ENCODE results near the gene RGS6.

Gene RGS6

DNA sequence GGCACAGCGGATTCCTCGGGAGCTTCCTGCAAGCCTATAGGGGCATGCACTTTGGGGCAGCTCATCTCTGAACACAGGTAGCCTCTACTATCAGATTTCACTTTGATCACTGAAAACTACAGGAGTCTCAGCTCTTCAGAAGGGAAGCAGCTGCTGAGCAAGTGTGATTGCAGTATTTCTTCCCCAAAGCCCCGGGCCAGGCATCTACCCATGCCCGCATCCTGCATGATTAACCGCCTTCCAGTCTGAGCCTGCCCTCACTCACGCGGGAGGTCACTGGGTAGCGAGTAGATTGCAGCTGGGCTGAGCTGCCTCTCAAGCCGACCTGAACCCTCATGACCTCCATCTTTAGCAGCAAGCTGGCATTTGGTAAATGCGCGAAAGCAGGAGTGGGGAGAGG lies 627.0 kb downstream of the RGS6 start:
- no peaks in the 10 kb centered on the region for H3K79me2 ChIP-seq (ENCODE audit: control insufficient read depth, insufficient read depth, low read length, unreplicated experiment)
- no peak overlapping the region for H3K4me3 ChIP-seq (ENCODE audit: low read depth, low read length)
- peaks cover 6% of the 10 kb centered on the region for H3K4me1 ChIP-seq (ENCODE audit: control insufficient read depth, insufficient read depth, low read length, unreplicated experiment)
- no peaks in the 10 kb centered on the region for H3K36me3 ChIP-seq (ENCODE audit: insufficient read depth, low read length)
- no peak overlapping the region for H2AFZ ChIP-seq (ENCODE audit: low read length, unreplicated experiment)
- H3K27me3 ChIP-seq (ENCODE audit: insufficient read depth, low read length) = no peaks in the 10 kb centered on the region; the same call in 1 of the 2 replicates
- H3K27ac ChIP-seq (ENCODE audit: low read depth, low read length) = no peak overlapping the region

DNA sequence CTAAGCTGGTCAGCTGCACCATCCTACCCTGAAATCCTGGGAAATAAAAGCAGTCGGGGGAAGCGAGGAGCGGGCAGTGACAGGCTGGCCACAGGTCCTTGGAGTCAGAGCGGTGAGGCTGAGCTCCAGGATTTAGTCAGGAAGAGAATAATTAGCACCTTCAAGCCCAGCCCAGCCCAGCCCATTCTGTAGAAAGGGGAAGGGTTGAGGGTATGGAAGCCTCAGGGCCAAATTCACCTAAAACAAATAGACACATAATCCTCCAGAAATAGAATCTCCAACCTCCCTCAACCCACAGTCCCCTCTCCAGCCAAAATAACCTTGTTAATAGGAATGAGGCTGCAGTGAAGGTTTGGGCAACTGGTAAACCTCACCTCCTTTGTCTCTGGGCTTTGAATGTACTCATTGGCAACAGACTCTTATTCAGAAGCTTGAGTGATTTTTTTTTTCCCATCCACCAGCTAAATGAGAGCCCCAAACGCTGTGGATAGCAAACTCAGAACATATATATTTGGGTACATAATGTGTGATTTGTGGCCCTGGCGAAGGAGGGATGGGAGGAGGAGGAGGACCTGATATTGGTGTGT lies 627.5 kb downstream of the RGS6 start:
- H3K27ac ChIP-seq (ENCODE audit: low read depth, low read length) = no peak overlapping the region
- H3K4me1 ChIP-seq (ENCODE audit: control insufficient read depth, insufficient read depth, low read length, unreplicated experiment) = peaks cover 6% of the 10 kb centered on the region
- no peak overlapping the region for H2AFZ ChIP-seq (ENCODE audit: low read length, unreplicated experiment)
- no peak overlapping the region for H3K4me3 ChIP-seq (ENCODE audit: low read depth, low read length)
- no peaks in the 10 kb centered on the region for H3K27me3 ChIP-seq (ENCODE audit: insufficient read depth, low read length)
- no peaks in the 10 kb centered on the region for H3K79me2 ChIP-seq (ENCODE audit: control insufficient read depth, insufficient read depth, low read length, unreplicated experiment)
- H3K36me3 ChIP-seq (ENCODE audit: insufficient read depth, low read length) = no peaks in the 10 kb centered on the region

DNA sequence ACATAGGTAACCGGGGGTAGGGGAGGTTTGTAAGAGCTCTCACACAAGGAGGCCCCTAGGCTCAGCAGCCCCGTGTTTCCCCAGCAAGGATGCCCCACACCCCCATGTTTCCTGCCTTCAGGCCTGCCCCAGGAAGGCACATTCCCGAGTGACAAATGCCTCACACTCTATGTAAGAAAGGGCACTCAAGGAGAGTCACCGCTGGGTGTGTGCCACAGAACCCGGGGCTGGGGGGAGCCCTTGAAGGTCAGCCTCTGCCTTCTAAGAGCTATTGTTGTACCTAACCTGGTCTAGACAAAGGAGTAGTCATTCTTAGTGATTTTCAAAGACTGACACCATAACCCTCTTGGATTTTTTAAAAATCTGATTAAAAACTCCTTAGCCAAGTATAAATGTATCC lies 628.1 kb downstream of the RGS6 start:
- Histone ChIP-seq H3K27ac (ENCODE audit: low read depth, low read length) (no peak overlapping the region), H3K27me3 (ENCODE audit: insufficient read depth, low read length) (no peaks in the 10 kb centered on the region), H3K4me3 (ENCODE audit: low read depth, low read length) (no peak overlapping the region), H3K4me1 (ENCODE audit: control insufficient read depth, insufficient read depth, low read length, unreplicated experiment) (peaks cover 6% of the 10 kb centered on the region), H3K36me3 (ENCODE audit: insufficient read depth, low read length) (no peaks in the 10 kb centered on the region), H3K79me2 (ENCODE audit: control insufficient read depth, insufficient read depth, low read length, unreplicated experiment) (no peaks in the 10 kb centered on the region), H2AFZ (ENCODE audit: low read length, unreplicated experiment) (no peak overlapping the region)

GRCh38 chr14:72560889-72561493 lies 628.8 kb downstream of the RGS6 start:
- H3K36me3 ChIP-seq (ENCODE audit: insufficient read depth, low read length) = no peaks in the 10 kb centered on the region
- H3K79me2 ChIP-seq (ENCODE audit: control insufficient read depth, insufficient read depth, low read length, unreplicated experiment) = no peaks in the 10 kb centered on the region
- peaks cover 6% of the 10 kb centered on the region for H3K4me1 ChIP-seq (ENCODE audit: control insufficient read depth, insufficient read depth, low read length, unreplicated experiment)
- no peak overlapping the region for H3K4me3 ChIP-seq (ENCODE audit: low read depth, low read length)
- H3K27me3 ChIP-seq (ENCODE audit: insufficient read depth, low read length) = no peaks in the 10 kb centered on the region
- H3K27ac ChIP-seq (ENCODE audit: low read depth, low read length) = no peak overlapping the region
- no peak overlapping the region for H2AFZ ChIP-seq (ENCODE audit: low read length, unreplicated experiment)

GRCh38 chr14:72562300-72562699 lies 630.1 kb downstream of the RGS6 start:
- Histone ChIP-seq H3K27me3 (ENCODE audit: insufficient read depth, low read length) (no peaks in the 10 kb centered on the region), H2AFZ (ENCODE audit: low read length, unreplicated experiment) (no peak overlapping the region), H3K4me3 (ENCODE audit: low read depth, low read length) (no peak overlapping the region), H3K27ac (ENCODE audit: low read depth, low read length) (no peak overlapping the region), H3K4me1 (ENCODE audit: control insufficient read depth, insufficient read depth, low read length, unreplicated experiment) (peaks cover 6% of the 10 kb centered on the region), H3K79me2 (ENCODE audit: control insufficient read depth, insufficient read depth, low read length, unreplicated experiment) (no peaks in the 10 kb centered on the region), H3K36me3 (ENCODE audit: insufficient read depth, low read length) (no peaks in the 10 kb centered on the region)

- Histone ChIP-seq H3K27ac (ENCODE audit: low read depth, low read length) (no peak overlapping the region), H3K36me3 (ENCODE audit: insufficient read depth, low read length) (no peaks in the 10 kb centered on the region), H3K27me3 (ENCODE audit: insufficient read depth, low read length) (no peaks in the 10 kb centered on the region), H3K4me3 (ENCODE audit: low read depth, low read length) (no peak overlapping the region), H2AFZ (ENCODE audit: low read length, unreplicated experiment) (no peak overlapping the region), H3K79me2 (ENCODE audit: control insufficient read depth, insufficient read depth, low read length, unreplicated experiment) (no peaks in the 10 kb centered on the region), H3K4me1 (ENCODE audit: control insufficient read depth, insufficient read depth, low read length, unreplicated experiment) (peaks cover 2% of the 10 kb centered on the region)
Observed at GRCh38 chr14:72563676-72564075, 631.4 kb downstream of the RGS6 start.

DNA sequence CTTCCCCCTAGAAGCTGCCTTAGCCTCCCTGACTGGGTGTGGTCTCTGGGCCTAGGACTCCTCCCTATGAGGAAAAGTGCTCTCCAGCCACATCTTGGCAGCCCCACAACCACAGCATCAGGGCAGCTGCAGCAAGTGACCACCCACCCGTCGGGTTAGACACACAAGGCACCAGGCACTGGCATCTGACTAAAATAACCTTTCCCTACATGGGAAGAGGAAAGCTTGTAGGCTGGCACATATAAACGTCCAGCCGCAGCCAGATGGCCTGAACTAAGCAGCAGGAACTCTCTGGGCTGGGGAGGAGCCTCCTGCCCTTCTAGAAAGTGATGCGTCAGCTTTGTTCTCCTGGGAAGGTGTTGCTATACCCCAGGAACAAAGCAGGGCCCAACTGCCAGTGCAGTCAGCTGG lies 632.9 kb downstream of the RGS6 start:
- Histone ChIP-seq H3K79me2 (ENCODE audit: control insufficient read depth, insufficient read depth, low read length, unreplicated experiment) (no peaks in the 10 kb centered on the region), H3K4me1 (ENCODE audit: control insufficient read depth, insufficient read depth, low read length, unreplicated experiment) (no peaks in the 10 kb centered on the region), H3K4me3 (ENCODE audit: low read depth, low read length) (no peak overlapping the region), H2AFZ (ENCODE audit: low read length, unreplicated experiment) (no peak overlapping the region), H3K27ac (ENCODE audit: low read depth, low read length) (no peak overlapping the region), H3K36me3 (ENCODE audit: insufficient read depth, low read length) (no peaks in the 10 kb centered on the region), H3K27me3 (ENCODE audit: insufficient read depth, low read length) (no peaks in the 10 kb centered on the region)

GRCh38 chr14:72565917-72566316 lies 633.7 kb downstream of the RGS6 start:
- H3K79me2 ChIP-seq (ENCODE audit: control insufficient read depth, insufficient read depth, low read length, unreplicated experiment) = no peaks in the 10 kb centered on the region
- H3K27me3 ChIP-seq (ENCODE audit: insufficient read depth, low read length) = no peaks in the 10 kb centered on the region
- no peak overlapping the region for H3K4me3 ChIP-seq (ENCODE audit: low read depth, low read length)
- H3K4me1 ChIP-seq (ENCODE audit: control insufficient read depth, insufficient read depth, low read length, unreplicated experiment) = no peaks in the 10 kb centered on the region
- no peak overlapping the region for H3K27ac ChIP-seq (ENCODE audit: low read depth, low read length)
- no peak overlapping the region for H2AFZ ChIP-seq (ENCODE audit: low read length, unreplicated experiment)
- H3K36me3 ChIP-seq (ENCODE audit: insufficient read depth, low read length) = no peaks in the 10 kb centered on the region

GRCh38 chr14:72567226-72567625 lies 635.0 kb downstream of the RGS6 start:
- H3K79me2 ChIP-seq (ENCODE audit: control insufficient read depth, insufficient read depth, low read length, unreplicated experiment) = no peaks in the 10 kb centered on the region

GRCh38 chr14:72568296-72568992 lies 636.2 kb downstream of the RGS6 start:
- Histone ChIP-seq H2AFZ (ENCODE audit: low read length, unreplicated experiment) (no peak overlapping the region), H3K79me2 (ENCODE audit: control insufficient read depth, insufficient read depth, low read length, unreplicated experiment) (no peaks in the 10 kb centered on the region), H3K27me3 (ENCODE audit: insufficient read depth, low read length) (peaks cover 5% of the 10 kb centered on the region; the same call in 1 of the 2 replicates), H3K4me1 (ENCODE audit: control insufficient read depth, insufficient read depth, low read length, unreplicated experiment) (no peaks in the 10 kb centered on the region), H3K4me3 (ENCODE audit: low read depth, low read length) (no peak overlapping the region), H3K27ac (ENCODE audit: low read depth, low read length) (no peak overlapping the region), H3K36me3 (ENCODE audit: insufficient read depth, low read length) (no peaks in the 10 kb centered on the region)

More at GRCh38 chr14:72567226-72567625, 635.0 kb downstream of the RGS6 start:
- Histone ChIP-seq H3K4me1 (ENCODE audit: control insufficient read depth, insufficient read depth, low read length, unreplicated experiment) (no peaks in the 10 kb centered on the region), H3K27me3 (ENCODE audit: insufficient read depth, low read length) (peaks cover 4% of the 10 kb centered on the region; the same call in 1 of the 2 replicates), H3K27ac (ENCODE audit: low read depth, low read length) (no peak overlapping the region), H3K36me3 (ENCODE audit: insufficient read depth, low read length) (no peaks in the 10 kb centered on the region), H2AFZ (ENCODE audit: low read length, unreplicated experiment) (no peak overlapping the region), H3K4me3 (ENCODE audit: low read depth, low read length) (no peak overlapping the region)

All from ACC112 (cell line).